Colonic mucosa (tissue), 4 donors: ENCODE data around the gene NRARP. TPM values are rescaled to one million over a fixed set of nuclear protein-coding genes. Genes with fewer than 3 reads are reported as not detected.

Experiments
- DNase-seq: peaks from one replicate; pipeline ENCODE4 v3.0.0-alpha.2; 2020
- H3K27ac ChIP-seq: fragments of 200-600 bp; one replicate; pipeline ENCODE4 v1.8.0; 2021
- H3K27me3 ChIP-seq: fragments of 200-600 bp; one replicate; pipeline ENCODE4 v1.8.0; 2021
- H3K36me3 ChIP-seq: fragments of 200-600 bp; one replicate; pipeline ENCODE4 v1.8.0; 2021
- H3K4me1 ChIP-seq: fragments of 200-600 bp; one replicate; pipeline ENCODE4 v1.8.0; 2021; ENCODE audit warnings: mild to moderate bottlenecking
- H3K4me3 ChIP-seq: fragments of 200-600 bp; one replicate; pipeline ENCODE4 v1.8.0; 2021
- H3K9ac ChIP-seq, 2 donors: one replicate each; pipeline ENCODE4 v1.7.0; 2013; ENCODE audit warnings: control low read depth in 2 of 2, low read depth in 2 of 2, low read length in 2 of 2
- H3K9me3 ChIP-seq: fragments of 200-600 bp; one replicate; pipeline ENCODE4 v1.8.0; 2021
- intact Hi-C: fragments of 100-400 bp; cut with DNase I; formaldehyde crosslinking; loops from one replicate; pipeline ENCODE4 v1.14.1; 2022
- total RNA-seq, 2 donors: library from RNA; stranded (reverse); fragmentation: NEBNext Ultra II Directional in 1 of 2; extraction: Animal tissue kit (Norgen Biotek cat#: 25700) in 1 of 2; gene quantifications; one replicate each; pipeline ENCODE4 v1.2.1, GENCODE V29; 2021
- TF ChIP-seq, protein P1 (sequence below): fragments of 200-600 bp; IDR thresholded peaks from one replicate; pipeline ENCODE4 v1.8.0; 2022; ENCODE audit warnings: antibody characterized with exemption, mild to moderate bottlenecking
- donor health status: healthy.
- donor health status: DM: no; HTN: no; CAD: no.
- donor health status: DM: no; HTN: no; CAD: no.

Gene NRARP
- total RNA-seq, 2 donors from 2014 or later: 120 to 178 TPM

DNA sequence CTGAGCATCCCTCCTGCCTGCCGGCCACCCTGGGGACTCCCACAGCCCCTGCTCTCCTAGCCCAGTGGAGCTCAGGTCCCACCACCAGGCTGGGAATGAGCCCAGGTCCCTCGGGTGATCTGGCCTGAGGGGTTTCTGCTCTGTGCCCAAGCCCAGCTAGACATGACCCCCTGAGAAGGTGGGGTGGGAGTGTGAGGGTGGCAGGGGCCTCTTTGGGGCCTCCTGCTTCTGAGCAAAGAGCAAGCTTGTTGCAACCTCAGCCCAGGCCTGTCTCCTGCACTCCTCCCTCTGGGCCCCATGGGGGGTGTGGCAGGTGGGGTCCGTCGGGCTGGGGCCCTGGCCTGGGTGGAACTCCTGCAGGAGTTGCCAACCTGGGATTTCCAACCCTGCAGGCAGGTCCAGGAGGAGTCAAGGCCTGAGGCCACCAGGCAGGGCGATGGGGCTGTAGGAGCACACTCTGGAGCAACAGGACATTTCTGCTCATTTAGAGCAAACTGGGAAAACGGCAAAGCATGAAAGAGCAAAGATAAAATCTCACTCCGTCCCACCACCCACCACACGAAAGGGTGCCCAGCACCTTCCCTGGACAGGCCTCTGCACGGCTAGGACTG lies 11.4 kb upstream of the NRARP start:
- Histone ChIP-seq H3K27me3 (peaks cover 6% of the 10 kb centered on the region), H3K4me3 (no peak overlapping the region), H3K4me1 (peaks cover 10% of the 10 kb centered on the region), H3K9me3 (no peaks in the 10 kb centered on the region), H3K27ac (no peak overlapping the region), H3K9ac (no peak overlapping the region), H3K36me3 (no peaks in the 10 kb centered on the region)
- intact Hi-C loops: no loop called here
- no peak for DNase-seq
- TF ChIP-seq, protein P1, sequence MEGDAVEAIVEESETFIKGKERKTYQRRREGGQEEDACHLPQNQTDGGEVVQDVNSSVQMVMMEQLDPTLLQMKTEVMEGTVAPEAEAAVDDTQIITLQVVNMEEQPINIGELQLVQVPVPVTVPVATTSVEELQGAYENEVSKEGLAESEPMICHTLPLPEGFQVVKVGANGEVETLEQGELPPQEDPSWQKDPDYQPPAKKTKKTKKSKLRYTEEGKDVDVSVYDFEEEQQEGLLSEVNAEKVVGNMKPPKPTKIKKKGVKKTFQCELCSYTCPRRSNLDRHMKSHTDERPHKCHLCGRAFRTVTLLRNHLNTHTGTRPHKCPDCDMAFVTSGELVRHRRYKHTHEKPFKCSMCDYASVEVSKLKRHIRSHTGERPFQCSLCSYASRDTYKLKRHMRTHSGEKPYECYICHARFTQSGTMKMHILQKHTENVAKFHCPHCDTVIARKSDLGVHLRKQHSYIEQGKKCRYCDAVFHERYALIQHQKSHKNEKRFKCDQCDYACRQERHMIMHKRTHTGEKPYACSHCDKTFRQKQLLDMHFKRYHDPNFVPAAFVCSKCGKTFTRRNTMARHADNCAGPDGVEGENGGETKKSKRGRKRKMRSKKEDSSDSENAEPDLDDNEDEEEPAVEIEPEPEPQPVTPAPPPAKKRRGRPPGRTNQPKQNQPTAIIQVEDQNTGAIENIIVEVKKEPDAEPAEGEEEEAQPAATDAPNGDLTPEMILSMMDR: no peak

- Histone ChIP-seq H3K9ac (peak overlapping the region in 1 of 2 donors; percentile 12), H3K27me3 (peaks cover 6% of the 10 kb centered on the region), H3K36me3 (no peaks in the 10 kb centered on the region), H3K9me3 (no peaks in the 10 kb centered on the region), H3K4me1 (peaks cover 14% of the 10 kb centered on the region), H3K4me3 (no peak overlapping the region), H3K27ac (no peak overlapping the region)
- TF ChIP-seq, protein P1: no peak
- DNase-seq: no peak
- intact Hi-C loops: no loop called here
Measured at GRCh38 chr9:137312852-137313325, 10.8 kb upstream of the NRARP start.

DNA sequence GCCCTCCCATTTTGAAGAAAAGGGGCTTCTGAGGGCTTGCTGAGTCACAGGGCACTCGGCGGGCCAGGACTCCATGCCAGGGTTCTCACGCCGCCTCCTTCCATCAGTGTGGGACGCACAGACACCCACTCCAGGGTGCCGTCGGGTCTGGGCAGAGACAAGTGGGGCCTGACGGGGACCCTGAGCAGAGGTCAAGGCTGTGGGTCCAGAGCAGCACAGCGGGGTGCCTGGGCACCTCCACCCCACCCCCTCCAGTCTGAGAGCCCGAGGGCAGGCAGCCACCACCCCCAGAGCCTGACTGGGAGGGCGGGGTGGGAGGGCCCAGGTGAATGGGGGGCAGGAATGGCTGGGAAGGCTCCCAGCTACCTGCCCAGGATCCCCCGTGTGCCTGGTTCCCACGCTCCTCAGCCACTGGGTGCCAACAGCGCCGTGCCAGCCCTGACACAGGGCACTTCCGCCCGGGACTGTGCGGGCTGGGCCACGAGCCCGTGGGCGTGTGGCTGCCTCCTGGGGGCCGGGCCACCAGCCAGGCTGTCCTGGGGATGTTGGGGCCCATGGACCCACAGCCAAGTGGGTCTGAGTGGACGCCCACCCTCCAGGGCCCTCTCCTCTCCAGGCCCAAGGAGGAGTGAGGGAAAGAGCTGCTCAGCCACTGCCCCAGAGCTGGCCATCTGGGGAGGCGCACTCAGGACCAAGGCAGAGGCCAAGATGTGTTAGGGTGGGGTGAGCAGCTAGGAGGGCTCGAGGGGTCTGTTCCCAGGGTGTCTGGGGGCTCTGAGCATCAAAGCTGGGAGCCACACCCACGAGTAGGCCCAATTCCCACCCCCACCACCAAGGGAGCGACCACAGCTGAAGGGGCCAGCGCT lies 10.1 kb upstream of the NRARP start:
- peak overlapping the region; percentile 40 to 75 for H3K9ac ChIP-seq
- no peaks in the 10 kb centered on the region for H3K36me3 ChIP-seq
- TF ChIP-seq, protein P1: no peak
- H3K9me3 ChIP-seq: no peaks in the 10 kb centered on the region
- H3K27me3 ChIP-seq: peaks cover 6% of the 10 kb centered on the region
- intact Hi-C loops: no loop called here
- DNase-seq: no peak
- peaks cover 15% of the 10 kb centered on the region for H3K4me1 ChIP-seq
- peak overlapping the region; percentile 90 for H3K27ac ChIP-seq
- H3K4me3 ChIP-seq: no peak overlapping the region

- H3K9ac ChIP-seq: peak overlapping the region; percentile 40 to 75
- peaks cover 17% of the 10 kb centered on the region for H3K4me1 ChIP-seq
- no peaks in the 10 kb centered on the region for H3K9me3 ChIP-seq
- H3K27me3 ChIP-seq: peaks cover 3% of the 10 kb centered on the region
- H3K36me3 ChIP-seq: no peaks in the 10 kb centered on the region
- peak; percentile 91 for DNase-seq
- H3K4me3 ChIP-seq: no peak overlapping the region
- H3K27ac ChIP-seq: peak overlapping the region; percentile 90
- intact Hi-C loops: no loop called here
- TF ChIP-seq, protein P1: no peak
Measured at GRCh38 chr9:137311171-137311985, 9.3 kb upstream of the NRARP start.
